Middle frontal gyrus (tissue), 1 donor: ENCODE measurements around the gene DCC.

Experiments used
- DNase-seq: peaks from one replicate; pipeline ENCODE4 v3.0.0-alpha.2; 2015; ENCODE audit warnings: low spot score; ENCODE audit errors: extremely low spot score

Gene DCC

GRCh38 chr18:52415131-52415530, 75.1 kb downstream of the DCC start:
- DNase-seq, result no peak

- no peak for DNase-seq
Observed at GRCh38 chr18:52422985-52423601, 83.1 kb downstream of the DCC start.

GRCh38 chr18:52426041-52426440, 86.0 kb downstream of the DCC start:
- no peak for DNase-seq

GRCh38 chr18:52426462-52426861, 86.5 kb downstream of the DCC start:
- no peak for DNase-seq

GRCh38 chr18:52427521-52428175, 87.7 kb downstream of the DCC start:
- DNase-seq, result no peak

- DNase-seq, result no peak
Observed at GRCh38 chr18:52431683-52432082, 91.7 kb downstream of the DCC start.

GRCh38 chr18:52433797-52434196, 93.8 kb downstream of the DCC start:
- DNase-seq, result no peak

- no peak for DNase-seq
Observed at GRCh38 chr18:52435301-52435700, 95.3 kb downstream of the DCC start.

- no peak for DNase-seq
Observed at GRCh38 chr18:52437161-52437560, 97.2 kb downstream of the DCC start.

- no peak for DNase-seq
Observed at GRCh38 chr18:52439457-52439856, 99.5 kb downstream of the DCC start.

- DNase-seq, result no peak
Observed at GRCh38 chr18:52441794-52442193, 101.8 kb downstream of the DCC start.

- DNase-seq, result no peak
Observed at GRCh38 chr18:52442686-52443085, 102.7 kb downstream of the DCC start.

GRCh38 chr18:52451256-52451655, 111.3 kb downstream of the DCC start:
- no peak for DNase-seq

GRCh38 chr18:52451851-52452250, 111.9 kb downstream of the DCC start:
- DNase-seq, result no peak

- DNase-seq, result no peak
Observed at GRCh38 chr18:52452427-52452826, 112.4 kb downstream of the DCC start.

GRCh38 chr18:52459890-52460289, 119.9 kb downstream of the DCC start:
- no peak for DNase-seq

- DNase-seq, result no peak
Observed at GRCh38 chr18:52462853-52463252, 122.9 kb downstream of the DCC start.

GRCh38 chr18:52465391-52465790, 125.4 kb downstream of the DCC start:
- DNase-seq, result no peak

- DNase-seq, result no peak
Observed at GRCh38 chr18:52468496-52468895, 128.5 kb downstream of the DCC start.

- no peak for DNase-seq
Observed at GRCh38 chr18:52475325-52475724, 135.3 kb downstream of the DCC start.

- DNase-seq, result no peak
Observed at GRCh38 chr18:52481116-52481515, 141.1 kb downstream of the DCC start.

- no peak for DNase-seq
Observed at GRCh38 chr18:52484977-52485376, 145.0 kb downstream of the DCC start.

- no peak for DNase-seq
Observed at GRCh38 chr18:52486052-52486451, 146.1 kb downstream of the DCC start.
